ENCODE data around the gene STAP2. TPM values are rescaled to one million over a fixed set of nuclear protein-coding genes. Genes with fewer than 3 reads are reported as not detected.

STAP2 gene
- polyA plus RNA-seq, 1 donor from 2014 or later = not detected

DNA sequence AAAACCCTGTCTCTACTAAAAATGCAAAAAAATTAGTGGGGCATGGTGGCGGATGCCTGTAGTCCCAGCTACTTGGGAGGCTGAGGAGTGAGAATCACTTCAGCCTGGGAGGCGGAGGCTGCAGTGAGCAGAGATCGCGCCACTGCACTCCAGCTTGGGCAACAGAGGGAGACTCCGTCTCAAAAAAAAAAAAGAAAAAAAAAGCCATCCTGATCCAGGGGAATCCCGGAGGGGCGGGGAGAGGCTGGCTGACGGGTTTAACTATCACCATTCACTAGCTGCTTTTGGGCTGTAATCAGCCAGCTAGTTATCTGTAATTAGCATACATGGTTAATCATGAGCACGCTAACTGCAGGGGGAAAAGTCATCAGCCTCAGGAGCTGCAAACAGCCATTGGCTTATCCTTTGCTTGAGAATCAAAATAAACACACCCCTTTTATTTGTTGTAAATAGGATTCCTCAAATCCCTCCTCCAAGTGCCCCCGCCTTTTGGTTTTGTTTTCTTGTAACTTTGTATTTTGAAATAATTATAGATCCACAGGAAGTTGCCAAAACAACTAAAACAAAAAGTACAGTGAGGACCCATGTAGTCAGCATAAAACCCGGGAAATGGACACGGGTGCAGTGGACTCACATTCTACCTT lies 24.7 kb downstream of the STAP2 start:
- no peaks in the 10 kb centered on the region for H3K27me3 Mint-ChIP-seq
- no peak overlapping the region for H3K27ac Mint-ChIP-seq
- H3K4me3 Mint-ChIP-seq = no peak overlapping the region
- no peaks in the 10 kb centered on the region for H3K36me3 Mint-ChIP-seq
- no peaks in the 10 kb centered on the region for H3K4me1 Mint-ChIP-seq
- H3K9me3 Mint-ChIP-seq = no peaks in the 10 kb centered on the region

DNA sequence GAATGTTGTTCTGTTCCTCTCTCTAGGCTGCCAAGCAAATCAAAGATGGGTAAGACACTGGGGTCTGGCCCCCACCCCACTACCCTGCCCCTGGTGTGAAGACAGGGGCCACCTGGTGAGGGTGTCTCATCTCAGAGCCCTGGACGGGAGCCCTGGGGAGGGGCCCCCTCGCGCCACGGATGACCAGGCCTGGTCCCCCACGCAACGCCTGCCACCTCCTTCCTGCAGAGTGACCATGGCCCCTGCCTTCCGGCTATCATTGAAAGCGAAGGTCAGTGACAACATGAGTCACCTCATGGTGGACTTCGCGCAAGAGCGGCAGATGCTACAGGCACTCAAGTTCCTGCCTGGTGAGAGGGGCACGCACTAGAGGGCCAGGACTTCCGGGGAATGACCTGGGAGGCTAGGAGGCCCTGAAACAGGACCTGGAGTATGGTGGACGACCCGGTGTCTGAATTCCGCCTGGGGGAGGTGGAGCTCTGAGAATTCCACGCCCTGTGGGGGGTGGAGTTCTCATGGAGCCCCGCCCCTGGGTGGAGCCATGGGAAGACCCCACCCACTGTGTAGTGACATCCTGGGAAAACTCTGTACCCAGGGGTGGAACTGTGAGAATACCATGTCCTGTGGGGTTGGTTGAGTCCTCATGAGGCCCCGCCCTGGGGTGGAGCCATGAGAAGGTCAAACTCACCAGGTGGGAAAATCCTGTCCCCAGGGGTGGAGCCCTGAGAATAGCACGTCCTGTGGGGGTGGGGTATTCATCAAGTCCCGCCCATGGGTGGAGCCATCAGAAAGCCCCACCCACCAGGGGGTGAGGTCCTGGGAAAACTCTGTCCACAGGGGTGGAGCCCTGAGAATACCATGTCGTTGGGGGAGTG lies 28.1 kb downstream of the STAP2 start:
- Mint-ChIP-seq H3K27ac (no peak overlapping the region), H3K4me3 (no peak overlapping the region), H3K9me3 (no peaks in the 10 kb centered on the region), H3K27me3 (no peaks in the 10 kb centered on the region), H3K4me1 (no peaks in the 10 kb centered on the region), H3K36me3 (no peaks in the 10 kb centered on the region)

DNA sequence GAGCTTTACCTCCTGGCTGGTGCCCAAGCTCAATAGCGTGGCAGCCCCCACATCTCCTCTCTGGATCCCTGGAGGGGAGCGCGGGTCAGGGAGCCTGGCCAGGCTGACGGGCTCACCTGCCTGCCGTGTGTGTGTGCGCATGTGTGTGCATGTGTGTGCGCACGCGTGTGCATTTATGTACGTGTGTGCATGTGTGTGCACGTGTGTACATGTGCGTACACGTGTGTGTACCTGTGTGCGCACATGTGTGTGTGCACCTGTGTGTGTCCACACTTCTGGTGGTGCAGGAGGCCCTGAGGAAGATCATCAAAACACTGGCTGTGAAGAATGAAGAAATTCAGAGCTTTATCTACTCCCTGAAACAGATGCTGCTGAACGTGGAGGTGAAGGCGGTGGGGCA lies 33.0 kb downstream of the STAP2 start:
- H3K4me3 Mint-ChIP-seq = peak overlapping the region in 1 of 4 donors; percentile 79

DNA sequence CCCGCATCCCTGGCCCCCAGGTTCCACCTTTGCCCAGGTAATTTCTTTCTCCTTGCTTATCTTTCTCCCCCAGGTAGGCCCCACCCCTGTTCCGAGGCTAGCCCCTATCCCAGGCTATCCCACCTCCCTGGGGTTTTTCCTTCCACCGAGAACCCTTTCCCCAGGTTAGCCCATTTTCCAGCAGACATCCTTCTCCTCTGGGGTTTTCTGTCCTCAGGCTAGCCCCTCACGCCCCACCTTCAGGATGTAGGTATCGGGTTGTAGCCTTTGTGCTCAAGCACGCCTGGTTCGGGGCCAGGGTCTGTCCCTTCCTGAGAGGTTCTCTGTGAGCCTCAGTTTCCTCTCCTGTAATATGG lies 33.4 kb downstream of the STAP2 start:
- H3K9me3 Mint-ChIP-seq = no peaks in the 10 kb centered on the region
- peak overlapping the region in 1 of 3 donors; percentile 50 for H3K27ac Mint-ChIP-seq
- peaks cover 9% of the 10 kb centered on the region for H3K27me3 Mint-ChIP-seq
- peak overlapping the region in 2 of 4 donors; percentile 79 to 82 for H3K4me3 Mint-ChIP-seq
- peaks cover 0 to 3% (median 0%) of the 10 kb centered on the region in 3 donors for H3K4me1 Mint-ChIP-seq
- no peaks in the 10 kb centered on the region for H3K36me3 Mint-ChIP-seq

More for the DNA sequence above, 33.0 kb downstream of the STAP2 start:
- no peaks in the 10 kb centered on the region for H3K9me3 Mint-ChIP-seq
- H3K4me1 Mint-ChIP-seq = peaks cover 0 to 3% (median 0%) of the 10 kb centered on the region in 3 donors
- no peaks in the 10 kb centered on the region for H3K36me3 Mint-ChIP-seq
- peaks cover 7% of the 10 kb centered on the region for H3K27me3 Mint-ChIP-seq
- peak overlapping the region in 1 of 3 donors; percentile 50 for H3K27ac Mint-ChIP-seq

DNA sequence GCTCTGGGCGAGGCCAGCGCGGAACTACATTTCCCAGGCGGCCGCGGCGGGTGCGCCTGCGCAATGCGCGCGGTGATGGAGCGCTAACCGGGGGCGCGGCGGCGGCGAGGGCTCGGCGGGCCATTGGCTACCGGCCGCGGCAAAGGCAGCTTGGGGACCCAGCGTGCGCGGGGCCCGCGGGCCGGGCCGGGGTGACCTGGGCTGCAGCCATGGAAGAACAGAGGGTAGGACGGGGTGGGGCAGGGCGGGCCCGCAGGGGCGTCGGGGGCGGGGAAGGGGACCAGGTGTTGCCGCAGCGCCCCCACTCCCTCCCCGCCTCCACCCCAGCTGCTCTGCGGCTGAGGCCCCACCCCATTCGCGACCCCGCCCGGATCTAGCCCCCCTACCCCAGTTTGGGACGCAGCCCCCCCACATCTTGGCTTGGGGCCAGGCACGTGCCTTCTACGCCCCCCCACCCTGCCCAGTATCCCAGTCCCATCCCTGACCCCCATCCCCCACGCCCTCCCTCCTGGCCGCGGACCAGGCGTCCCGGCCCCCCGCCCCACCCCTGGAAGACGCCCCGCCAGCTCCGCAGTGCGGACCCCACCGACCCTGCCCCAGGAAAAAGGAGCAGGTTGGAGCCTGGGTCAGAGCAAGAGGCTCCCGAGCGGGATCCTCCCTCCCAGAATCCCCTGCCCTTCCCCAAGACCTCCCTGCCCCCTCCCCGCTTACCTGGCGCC lies 33.9 kb downstream of the STAP2 start, which contains the start of gene FSD1:
FSD1 (plus strand) TSS at position 61 of the 719 bp plus-strand sequence; CDS start at position 210, 149 bp downstream.
- Mint-ChIP-seq H3K27ac (peak within 1 kb of the TSS in 2 of 3 donors; percentile 50 to 81), H3K4me1 (peaks cover 0 to 3% (median 0%) of the 10 kb centered on the region in 3 donors), H3K27me3 (peaks cover 9% of the 10 kb centered on the region), H3K36me3 (no peaks in the 10 kb centered on the region), H3K4me3 (peak within 1 kb of the TSS in 2 of 4 donors; percentile 82 to 88), H3K9me3 (no peaks in the 10 kb centered on the region)

DNA sequence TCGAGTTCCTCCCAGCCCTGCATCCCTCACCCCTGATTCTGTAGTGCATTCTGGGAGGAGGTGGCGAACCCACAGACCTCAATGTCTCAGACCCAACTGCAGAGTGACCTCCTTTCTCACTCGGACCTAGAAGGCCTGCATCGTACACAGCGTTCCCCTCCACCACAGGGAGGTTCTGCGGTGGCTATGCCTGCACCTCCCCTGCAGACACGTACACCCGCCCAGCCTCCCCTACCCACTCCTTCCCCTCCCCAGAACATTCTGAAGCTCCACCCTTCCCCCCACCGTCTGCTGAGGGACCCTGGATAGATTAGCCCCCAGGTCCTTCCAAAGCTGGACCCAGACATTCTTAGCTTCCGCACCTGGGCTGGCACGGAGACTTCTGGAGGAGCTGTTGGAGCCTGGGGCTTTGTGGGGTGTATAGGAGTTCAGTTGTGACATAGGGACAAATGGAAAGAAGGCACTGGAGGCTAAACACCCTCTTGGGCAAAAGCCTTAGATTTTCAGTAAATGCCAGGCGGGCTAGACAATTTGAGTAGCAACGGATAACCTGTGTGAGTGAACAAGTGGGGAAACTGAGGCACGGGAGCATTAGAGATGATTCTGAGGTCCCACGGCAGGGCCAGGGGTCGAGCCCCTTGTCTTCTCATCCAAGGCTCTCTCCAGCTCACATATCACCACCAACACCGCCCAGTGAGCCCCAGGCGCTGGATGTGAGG lies 34.6 kb downstream of the STAP2 start:
- H3K4me1 Mint-ChIP-seq = peaks cover 0 to 3% (median 0%) of the 10 kb centered on the region in 3 donors
- H3K27me3 Mint-ChIP-seq = peaks cover 9% of the 10 kb centered on the region
- H3K9me3 Mint-ChIP-seq = no peaks in the 10 kb centered on the region
- H3K36me3 Mint-ChIP-seq = no peaks in the 10 kb centered on the region
- H3K27ac Mint-ChIP-seq = peak overlapping the region in 1 of 3 donors; percentile 81
- peak overlapping the region in 2 of 4 donors; percentile 76 to 88 for H3K4me3 Mint-ChIP-seq

DNA sequence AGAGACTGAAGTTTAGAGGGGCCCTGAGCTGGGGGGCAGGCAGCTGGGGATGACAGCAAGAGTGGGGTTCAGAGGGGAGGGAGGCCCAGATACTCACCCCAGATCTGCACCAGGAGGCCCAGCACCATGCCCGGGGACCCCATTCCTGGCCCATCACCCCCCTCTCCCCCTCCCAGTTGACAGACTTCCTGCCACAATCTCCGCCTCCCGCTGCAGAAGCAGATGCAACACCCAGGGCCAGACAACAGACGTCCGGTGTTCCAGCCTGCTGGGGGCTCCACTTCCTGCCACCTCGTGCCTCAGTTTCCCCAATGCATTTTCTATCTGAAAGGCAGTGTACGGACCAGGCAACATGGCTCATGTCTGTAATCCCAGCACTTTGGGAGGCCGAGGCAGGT lies 36.4 kb downstream of the STAP2 start, which contains the start of gene TMIGD2:
TMIGD2 (minus strand) TSS at position 147 of the 398 bp plus-strand sequence; CDS start at position 143, 4 bp downstream.
- peaks cover 9% of the 10 kb centered on the region for H3K27me3 Mint-ChIP-seq
- no peaks in the 10 kb centered on the region for H3K9me3 Mint-ChIP-seq
- H3K27ac Mint-ChIP-seq = no peak within 1 kb of the TSS
- peak within 1 kb of the TSS in 2 of 4 donors; percentile 64 to 74 for H3K4me3 Mint-ChIP-seq
- peaks cover 0 to 3% (median 0%) of the 10 kb centered on the region in 3 donors for H3K4me1 Mint-ChIP-seq
- H3K36me3 Mint-ChIP-seq = no peaks in the 10 kb centered on the region

DNA sequence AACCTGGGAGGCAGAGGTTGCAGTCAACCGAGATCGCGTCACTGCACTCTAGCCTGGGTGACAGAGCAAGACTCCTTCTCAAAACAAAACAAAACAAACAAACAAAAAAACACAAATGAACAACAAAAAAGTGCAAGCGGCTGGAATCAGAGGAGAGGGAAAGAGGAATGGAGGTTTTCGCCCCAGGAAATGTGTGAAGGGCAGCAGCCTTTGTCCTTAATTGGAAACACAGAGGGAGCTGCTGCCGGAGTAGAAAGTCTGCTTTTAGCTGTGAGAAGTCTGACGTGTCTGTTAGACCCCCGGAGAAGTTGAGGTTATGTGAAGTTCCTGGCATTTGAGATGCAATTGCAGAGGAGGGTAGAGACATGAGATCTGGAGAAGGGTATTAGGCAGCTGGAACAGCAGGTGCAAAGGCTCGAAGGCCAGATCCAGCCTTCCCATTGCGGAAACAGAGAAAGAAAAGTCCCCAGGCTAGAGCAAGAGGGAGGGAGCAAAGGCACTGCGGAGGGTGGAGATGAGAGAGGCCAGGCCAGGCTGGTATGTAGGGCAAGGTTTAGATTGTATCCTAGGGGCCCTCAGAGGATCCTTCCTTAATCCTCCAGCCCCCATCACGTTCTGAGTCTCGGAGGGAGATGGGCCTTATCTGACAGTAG lies 36.9 kb downstream of the STAP2 start:
- H3K27ac Mint-ChIP-seq = no peak overlapping the region
- H3K4me3 Mint-ChIP-seq = peak overlapping the region in 2 of 4 donors; percentile 64 to 74
- H3K4me1 Mint-ChIP-seq = peaks cover 0 to 3% (median 0%) of the 10 kb centered on the region in 3 donors
- H3K9me3 Mint-ChIP-seq = no peaks in the 10 kb centered on the region
- no peaks in the 10 kb centered on the region for H3K36me3 Mint-ChIP-seq
- H3K27me3 Mint-ChIP-seq = peaks cover 9% of the 10 kb centered on the region

DNA sequence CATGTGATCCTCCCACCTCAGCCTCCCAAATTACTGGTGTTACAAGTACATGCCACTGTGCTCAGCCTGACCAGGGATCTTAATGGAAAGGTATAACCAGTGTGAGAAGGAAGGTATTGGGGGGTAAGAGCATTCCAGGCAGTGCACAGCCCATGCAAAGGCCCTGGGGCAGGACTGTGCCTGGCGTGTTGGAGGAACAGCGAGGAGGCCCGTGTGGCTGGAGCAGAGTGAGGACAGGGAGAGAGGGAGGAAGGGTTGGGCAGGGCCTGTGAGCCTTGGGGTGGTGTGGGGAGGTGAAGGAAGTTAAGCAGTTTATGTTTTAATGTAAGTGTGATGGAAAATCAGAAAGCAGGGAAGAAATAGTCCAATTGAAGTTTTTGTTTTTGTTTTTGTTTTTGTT lies 38.0 kb downstream of the STAP2 start:
- H3K27me3 Mint-ChIP-seq = peaks cover 11% of the 10 kb centered on the region
- H3K36me3 Mint-ChIP-seq = no peaks in the 10 kb centered on the region
- peak overlapping the region in 1 of 3 donors; percentile 55 for H3K27ac Mint-ChIP-seq
- peak overlapping the region in 1 of 4 donors; percentile 34 for H3K4me3 Mint-ChIP-seq
- peaks cover 0 to 3% (median 0%) of the 10 kb centered on the region in 3 donors for H3K4me1 Mint-ChIP-seq
- H3K9me3 Mint-ChIP-seq = no peaks in the 10 kb centered on the region

DNA sequence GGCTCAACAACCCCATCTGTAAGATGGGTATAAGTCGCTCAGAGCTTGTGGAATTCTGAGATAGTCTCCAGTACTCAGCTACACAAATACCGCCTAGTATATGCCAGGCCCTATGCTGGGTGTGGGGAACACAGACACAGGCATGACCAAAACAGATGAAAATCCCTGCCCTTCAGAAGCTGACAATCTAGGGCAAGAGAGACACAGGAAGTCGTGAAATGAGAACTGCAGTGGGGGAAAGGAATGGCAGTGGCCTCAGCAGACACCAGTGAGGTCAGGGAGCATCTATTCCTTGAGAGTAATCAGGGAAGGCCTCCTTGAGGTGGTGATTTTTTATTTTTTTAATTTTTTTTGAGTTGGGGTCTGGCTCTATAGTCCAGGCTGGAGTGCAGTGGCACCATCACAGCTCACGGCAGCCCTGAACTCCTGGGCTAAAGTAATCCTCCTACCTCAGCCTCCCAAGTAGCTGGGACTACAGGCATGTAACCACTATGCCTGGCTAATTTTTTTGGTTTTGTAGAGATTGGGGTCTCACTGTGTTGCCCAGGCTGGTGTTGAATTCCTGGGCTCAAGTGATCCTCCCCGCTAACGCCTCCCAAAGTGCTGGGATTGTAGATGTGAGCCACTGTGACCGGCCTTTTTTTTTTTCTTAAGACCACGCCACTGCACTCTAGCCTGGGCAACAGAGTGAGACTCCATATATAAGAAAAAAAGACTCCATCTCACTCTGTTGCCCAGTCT lies 39.6 kb downstream of the STAP2 start:
- Mint-ChIP-seq H3K4me3 (no peak overlapping the region), H3K36me3 (no peaks in the 10 kb centered on the region), H3K9me3 (no peaks in the 10 kb centered on the region), H3K27me3 (peaks cover 10% of the 10 kb centered on the region), H3K4me1 (no peaks in the 10 kb centered on the region), H3K27ac (no peak overlapping the region)

DNA sequence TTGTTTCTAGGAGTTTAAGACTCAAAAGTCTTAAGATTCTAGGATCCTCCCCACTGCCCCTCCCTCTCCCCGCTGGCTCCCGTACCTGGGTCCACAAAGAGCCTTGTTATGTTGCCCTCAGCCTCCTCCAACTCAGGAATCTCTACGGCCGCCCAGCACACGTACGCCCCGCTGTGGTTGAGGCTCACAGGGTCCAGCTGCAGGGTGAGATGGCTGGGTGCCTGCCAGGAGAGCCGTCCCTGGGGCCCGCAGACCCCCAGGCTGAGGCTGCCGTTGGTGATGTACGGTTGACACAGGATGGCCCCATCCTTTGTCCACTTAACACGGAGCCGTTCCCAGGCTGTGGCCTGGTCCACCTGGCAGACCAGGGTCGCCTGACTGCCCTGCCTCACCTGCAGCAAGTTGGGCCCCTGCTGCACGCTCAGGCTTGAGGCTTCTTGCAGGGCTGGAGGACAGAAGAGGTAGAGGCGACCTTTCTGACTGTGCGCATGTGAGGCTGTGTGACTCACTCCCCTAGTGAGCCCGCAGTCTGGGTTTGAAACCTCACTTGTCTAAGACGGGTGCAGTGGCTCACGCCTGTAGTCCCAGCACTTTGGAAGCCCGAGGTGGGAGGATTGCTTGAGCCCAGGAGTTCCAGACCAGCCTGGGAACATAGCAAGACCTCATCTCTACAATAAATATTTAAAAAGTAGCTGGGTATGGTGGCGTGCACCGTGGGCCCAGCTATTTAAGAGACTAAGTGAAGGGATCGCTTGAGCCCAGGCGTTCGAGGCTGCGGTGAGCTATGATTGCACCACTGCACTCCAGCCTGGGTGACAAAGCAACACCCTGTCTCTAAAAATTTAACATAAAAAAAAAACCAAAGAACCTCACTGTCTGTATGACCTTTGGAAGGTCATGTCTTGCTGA lies 40.5 kb downstream of the STAP2 start:
- Mint-ChIP-seq H3K27me3 (peaks cover 8% of the 10 kb centered on the region), H3K36me3 (no peaks in the 10 kb centered on the region), H3K4me3 (no peak overlapping the region), H3K9me3 (no peaks in the 10 kb centered on the region), H3K4me1 (no peaks in the 10 kb centered on the region), H3K27ac (no peak overlapping the region)

DNA sequence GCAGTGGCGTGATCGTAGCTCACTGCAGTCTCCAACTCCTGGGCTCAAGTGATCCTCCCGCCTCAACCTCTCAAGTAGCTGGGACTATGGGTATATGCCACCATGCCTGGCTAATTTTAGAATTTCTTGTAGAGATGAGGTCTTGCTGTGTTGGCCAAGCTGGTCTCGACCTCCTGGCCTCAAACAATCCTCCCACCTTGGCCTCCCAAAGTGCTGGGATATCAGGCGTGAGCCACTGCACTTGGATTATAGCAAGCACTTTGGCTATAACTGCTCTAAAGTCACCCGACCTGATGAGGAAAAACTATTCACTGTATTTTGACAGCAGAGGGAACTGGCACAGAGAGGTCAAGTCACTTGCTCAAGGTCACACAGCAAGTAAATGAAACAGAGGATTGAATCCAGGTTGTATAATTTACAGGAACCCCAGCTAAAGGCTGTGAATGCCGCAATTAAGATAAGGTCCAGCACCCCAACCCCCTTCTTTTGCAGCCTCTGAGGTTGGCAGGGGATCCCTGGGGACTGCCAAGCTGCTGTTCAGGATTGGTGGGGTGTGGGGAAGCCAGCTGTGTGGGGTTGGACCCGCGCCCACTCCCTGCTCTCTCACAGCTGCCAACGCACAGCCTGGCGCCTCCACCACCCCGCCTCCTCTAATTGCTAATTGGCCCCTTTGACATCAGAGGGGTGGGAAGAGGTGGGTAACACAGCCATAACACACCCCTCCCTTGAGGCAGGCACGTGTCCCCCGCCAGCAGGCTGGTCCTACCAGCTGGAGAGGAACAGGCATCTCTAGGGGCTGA lies 42.5 kb downstream of the STAP2 start:
- Mint-ChIP-seq H3K27ac (no peak overlapping the region), H3K36me3 (no peaks in the 10 kb centered on the region), H3K4me3 (no peak overlapping the region)

More for the DNA sequence above, 42.5 kb downstream of the STAP2 start:
- Mint-ChIP-seq H3K27me3 (peaks cover 8% of the 10 kb centered on the region), H3K4me1 (no peaks in the 10 kb centered on the region), H3K9me3 (no peaks in the 10 kb centered on the region)

All from IgD-negative memory B cell (primary cell).